ENCODE data around the gene PTAR1.

PTAR1 gene

GRCh38 chr9:69748304-69748703 is 11.5 kb downstream of the PTAR1 start:
- no peak for DNase-seq

GRCh38 chr9:69746859-69747560 is 12.8 kb downstream of the PTAR1 start:
- DNase-seq = no peak

GRCh38 chr9:69745716-69746437 is 13.9 kb downstream of the PTAR1 start:
- DNase-seq = peak; percentile 10

GRCh38 chr9:69744688-69745380 is 15.0 kb downstream of the PTAR1 start:
- no peak for DNase-seq

- no peak for DNase-seq
Measured at GRCh38 chr9:69743930-69744329, 15.9 kb downstream of the PTAR1 start.

GRCh38 chr9:69740872-69741505 is 18.8 kb downstream of the PTAR1 start:
- DNase-seq = no peak

GRCh38 chr9:69731348-69731747 is 28.5 kb downstream of the PTAR1 start:
- no peak for DNase-seq

- no peak for DNase-seq
Measured at GRCh38 chr9:69719983-69720382, 39.8 kb downstream of the PTAR1 start.

- no peak for DNase-seq
Measured at GRCh38 chr9:69719367-69719766, 40.4 kb downstream of the PTAR1 start.

- DNase-seq = no peak
Measured at GRCh38 chr9:69718218-69718617, 41.6 kb downstream of the PTAR1 start.

GRCh38 chr9:69715825-69716224 is 44.0 kb downstream of the PTAR1 start:
- no peak for DNase-seq

- no peak for DNase-seq
Measured at GRCh38 chr9:69715096-69715495, 44.7 kb downstream of the PTAR1 start.

- DNase-seq = no peak
Measured at GRCh38 chr9:69697475-69697874, 62.3 kb downstream of the PTAR1 start.

- DNase-seq = no peak
Measured at GRCh38 chr9:69696802-69697201, 63.0 kb downstream of the PTAR1 start.

GRCh38 chr9:69689991-69690538 is 69.7 kb downstream of the PTAR1 start:
- no peak for DNase-seq

GRCh38 chr9:69683927-69684326 is 75.9 kb downstream of the PTAR1 start:
- no peak for DNase-seq

GRCh38 chr9:69678843-69679538 is 80.8 kb downstream of the PTAR1 start:
- DNase-seq = no peak

- DNase-seq = no peak
Measured at GRCh38 chr9:69677931-69678330, 81.9 kb downstream of the PTAR1 start.

GRCh38 chr9:69675563-69675962 is 84.2 kb downstream of the PTAR1 start:
- no peak for DNase-seq

- no peak for DNase-seq
Measured at GRCh38 chr9:69674716-69675438, 84.9 kb downstream of the PTAR1 start.

GRCh38 chr9:69674112-69674685 is 85.6 kb downstream of the PTAR1 start:
- no peak for DNase-seq

- no peak for DNase-seq
Measured at GRCh38 chr9:69673311-69673640, 86.5 kb downstream of the PTAR1 start.

Data from midbrain (tissue), 1 donor.